Ovary (tissue), 9 donors: ENCODE measurements around the gene PTPRS. TPM values are rescaled to one million over a fixed set of nuclear protein-coding genes. Genes with fewer than 3 reads are reported as not detected.
"Not testable (repeated sequence)": the region's sequence is repeated elsewhere in the genome, so short reads cannot be mapped to it uniquely, and the experiment has no call there.

Experiments
- DNase-seq, 5 donors: peaks; one replicate each; pipeline ENCODE4 v3.0.0-alpha.2; 2019 to 2020
- H3K27ac ChIP-seq, 2 donors: fragments of 200-600 bp; one replicate each; pipeline versions ENCODE4 v1.5.1 to v1.8.0; 2019 to 2022
- H3K27me3 ChIP-seq: fragments of 200-600 bp; one replicate; pipeline ENCODE4 v1.8.0; 2022
- H3K36me3 ChIP-seq: fragments of 200-600 bp; sonication (generic); one replicate; pipeline ENCODE4 v1.5.1; 2019
- H3K4me1 ChIP-seq: one replicate; pipeline ENCODE4 v1.8.1; 2013; ENCODE audit warnings: mild to moderate bottlenecking, moderate library complexity; ENCODE audit not compliant: insufficient read depth
- H3K4me3 ChIP-seq: fragments of 200-600 bp; sonication (generic); one replicate; pipeline ENCODE4 v1.5.1; 2017
- H3K9me3 ChIP-seq, 2 donors: fragments of 200-600 bp in 1 of 2; sonication (generic) in 1 of 2; one replicate each; pipeline versions ENCODE4 v1.5.1 to v1.8.1; 2013 to 2019; ENCODE audit warnings: mild to moderate bottlenecking in 1 of 2, moderate library complexity in 1 of 2
- CTCF ChIP-seq, 3 donors: fragments of 450-650 bp in 2 of 3; fragments of 200-600 bp in 1 of 3; IDR thresholded peaks; one replicate each; pipeline versions ENCODE4 v1.5.1 to v1.8.0; 2016 to 2022; ENCODE audit warnings: antibody characterized with exemption in 3 of 3, mild to moderate bottlenecking in 1 of 3
- EP300 ChIP-seq: sonication (generic); formaldehyde crosslinking; IDR thresholded peaks from one replicate; pipeline ENCODE4 v1.6.1; 2017; ENCODE audit warnings: antibody characterized with exemption
- POLR2A ChIP-seq: fragments of 450-650 bp; IDR thresholded peaks from one replicate; pipeline ENCODE4 v1.6.1; 2017; ENCODE audit warnings: antibody characterized with exemption, mild to moderate bottlenecking, moderate library complexity
- WGBS, 3 donors: extraction: QIAGEN DNeasy Blood & Tissue Kit in 1 of 3; methylation state at CpG; one replicate each; pipeline versions ENCODE4 v1.1.5 to v1.1.7; 2013 to 2017; 5-methylcytosine and 5-hydroxymethylcytosine counted together
- intact Hi-C, 4 donors: fragments of 100-400 bp; cut with DNase I; formaldehyde crosslinking; loops; one replicate each; pipeline versions ENCODE4 v1.11.0 to v1.15.1; 2022 to 2023
- polyA plus RNA-seq, 2 donors: library from polyadenylated mRNA; stranded (reverse); fragments of 200-250 nt in 1 of 2; fragments of 350-450 nt in 1 of 2; fragmentation: Illumina TruSeq in 1 of 2; extraction: RNeasy Lipid Tissue Mini Kit (QIAGEN cat#74804) in 1 of 2; gene quantifications; one replicate each; pipeline ENCODE4 v1.2.3, GENCODE V29; 2013 to 2014
- total RNA-seq, 7 donors: library from RNA; depleted of rRNA in 2 of 7; stranded (reverse); fragments of >200 nt in 2 of 7; fragmentation: NEBNext Ultra II Directional in 3 of 7; extraction: Animal tissue kit (Norgen Biotek cat#: 25700) in 3 of 7; gene quantifications; one replicate each; pipeline versions ENCODE4 v1.1.0 to v1.2.4, GENCODE V29; 2016 to 2023
- donor health status: DM: no; HTN: no; CAD: no; lungs with moderate emphysema.
- donor health status: DM: no; HTN: no; CAD: no.
- donor health status: Bipolar disorder and iron deficiency.
- donor health status: DM: yes; HTN: yes; CAD: no.
- donor health status: DM: no; HTN: no; CAD: no.
- donor health status: DM: yes; HTN: yes; CAD: no.

PTPRS gene
- total and polyA plus RNA-seq, 9 donors: 12.3 to 196 (median 168) TPM

GRCh38 chr19:5329141-5329540, 11.5 kb downstream of the PTPRS start:
- no peaks in the 10 kb centered on the region for H3K36me3 ChIP-seq
- no peaks in the 10 kb centered on the region for H3K4me1 ChIP-seq
- no peak overlapping the region for H3K27ac ChIP-seq
- H3K9me3 ChIP-seq: no peaks in the 10 kb centered on the region
- no peak for TF ChIP-seq EP300
- TF ChIP-seq POLR2A: no peak
- TF ChIP-seq CTCF (IDR thresholded peaks at IDR 0.05): no peak
- H3K27me3 ChIP-seq: no peaks in the 10 kb centered on the region
- no peak for DNase-seq
- 88 to 90% (median 89%) methylated on average over 11 of the region's 11 CpGs for WGBS, 3 donors
- no peak overlapping the region for H3K4me3 ChIP-seq
- intact Hi-C loops: no loop called here

GRCh38 chr19:5328407-5328806, 12.2 kb downstream of the PTPRS start:
- WGBS, 3 donors: 96 to 97% (median 96%) methylated on average over 8 of the region's 8 CpGs
- intact Hi-C loops, H3K27ac ChIP-seq, DNase-seq, H3K4me1 ChIP-seq, H3K4me3 ChIP-seq, H3K27me3 ChIP-seq, H3K36me3 ChIP-seq, H3K9me3 ChIP-seq: not testable (repeated sequence)

GRCh38 chr19:5326986-5327623, 13.5 kb downstream of the PTPRS start:
- H3K4me1 ChIP-seq: peaks cover 2% of the 10 kb centered on the region
- H3K27me3 ChIP-seq: no peaks in the 10 kb centered on the region
- H3K27ac ChIP-seq: no peak overlapping the region
- intact Hi-C loops: no loop called here
- H3K9me3 ChIP-seq: no peaks in the 10 kb centered on the region
- TF ChIP-seq EP300 (no peak), CTCF (IDR thresholded peaks at IDR 0.05) (no peak), POLR2A (no peak)
- H3K4me3 ChIP-seq: no peak overlapping the region
- no peaks in the 10 kb centered on the region for H3K36me3 ChIP-seq
- no peak for DNase-seq
- WGBS, 3 donors: 79 to 87% (median 82%) methylated on average over 18 of the region's 18 CpGs

GRCh38 chr19:5326545-5326944, 14.1 kb downstream of the PTPRS start:
- intact Hi-C loops: no loop called here
- WGBS, 3 donors: 49 to 68% (median 60%) methylated on average over 9 of the region's 9 CpGs
- Histone ChIP-seq H3K4me3 (no peak overlapping the region), H3K27me3 (no peaks in the 10 kb centered on the region), H3K27ac (no peak overlapping the region), H3K4me1 (peaks cover 2% of the 10 kb centered on the region), H3K36me3 (no peaks in the 10 kb centered on the region), H3K9me3 (no peaks in the 10 kb centered on the region)
- TF ChIP-seq EP300: no peak
- no peak for TF ChIP-seq POLR2A
- TF ChIP-seq CTCF (IDR thresholded peaks at IDR 0.05): no peak
- no peak for DNase-seq

GRCh38 chr19:5324947-5325346, 15.7 kb downstream of the PTPRS start:
- Histone ChIP-seq H3K4me3 (no peak overlapping the region), H3K27me3 (no peaks in the 10 kb centered on the region), H3K36me3 (no peaks in the 10 kb centered on the region), H3K9me3 (no peaks in the 10 kb centered on the region), H3K4me1 (peaks cover 2% of the 10 kb centered on the region), H3K27ac (no peak overlapping the region)
- TF ChIP-seq POLR2A (no peak), EP300 (no peak), CTCF (IDR thresholded peaks at IDR 0.05) (no peak)
- intact Hi-C loops: no loop called here
- WGBS, 3 donors: 88 to 91% (median 90%) methylated on average over 3 of the region's 3 CpGs
- no peak for DNase-seq
